ENCODE data around the gene APOO.

DNA sequence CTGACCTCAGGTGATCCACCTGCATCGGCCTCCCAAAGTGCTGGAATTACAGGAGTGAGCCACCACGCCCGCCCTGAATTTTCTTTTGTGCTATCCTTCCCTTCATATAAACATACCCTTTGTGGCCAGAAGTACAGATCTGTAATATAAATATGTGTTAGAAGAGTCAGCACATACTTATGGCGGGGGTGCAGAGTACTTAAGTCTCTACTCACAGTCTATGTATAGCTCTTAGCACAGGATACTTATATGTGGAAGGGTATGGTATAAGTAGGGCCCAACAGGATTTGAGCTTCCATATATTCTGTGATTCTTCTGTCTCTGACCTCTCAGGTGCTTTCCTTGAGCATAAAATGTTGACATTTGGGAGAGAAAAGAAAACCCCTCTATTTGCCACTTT is 18.3 kb upstream of the APOO start:
- TF ChIP-seq CTCF (IDR thresholded peaks at IDR 0.05; ENCODE audit: low read depth, low read length, missing input control) = no peak
- TF ChIP-seq GABPA (IDR thresholded peaks at IDR 0.05 in 1 of 2, conservative IDR thresholded peaks at IDR 0.05 in 1 of 2) = no peak
- no peak for TF ChIP-seq ATF3 (IDR thresholded peaks at IDR 0.05)
- no peak for TF ChIP-seq TAF1 (conservative IDR thresholded peaks at IDR 0.05)
- no peak for TF ChIP-seq SP1 (IDR thresholded peaks at IDR 0.05)
- TF ChIP-seq YY1 (IDR thresholded peaks at IDR 0.05) = no peak
- TF ChIP-seq EGR1 (IDR thresholded peaks at IDR 0.05; ENCODE audit: low read depth in 2 of 2) = no peak
- TF ChIP-seq MAX (IDR thresholded peaks at IDR 0.05) = no peak
- TF ChIP-seq REST (IDR thresholded peaks at IDR 0.05) = no peak
- TF ChIP-seq NR2F2 (IDR thresholded peaks at IDR 0.05) = no peak
- TF ChIP-seq, protein P1, sequence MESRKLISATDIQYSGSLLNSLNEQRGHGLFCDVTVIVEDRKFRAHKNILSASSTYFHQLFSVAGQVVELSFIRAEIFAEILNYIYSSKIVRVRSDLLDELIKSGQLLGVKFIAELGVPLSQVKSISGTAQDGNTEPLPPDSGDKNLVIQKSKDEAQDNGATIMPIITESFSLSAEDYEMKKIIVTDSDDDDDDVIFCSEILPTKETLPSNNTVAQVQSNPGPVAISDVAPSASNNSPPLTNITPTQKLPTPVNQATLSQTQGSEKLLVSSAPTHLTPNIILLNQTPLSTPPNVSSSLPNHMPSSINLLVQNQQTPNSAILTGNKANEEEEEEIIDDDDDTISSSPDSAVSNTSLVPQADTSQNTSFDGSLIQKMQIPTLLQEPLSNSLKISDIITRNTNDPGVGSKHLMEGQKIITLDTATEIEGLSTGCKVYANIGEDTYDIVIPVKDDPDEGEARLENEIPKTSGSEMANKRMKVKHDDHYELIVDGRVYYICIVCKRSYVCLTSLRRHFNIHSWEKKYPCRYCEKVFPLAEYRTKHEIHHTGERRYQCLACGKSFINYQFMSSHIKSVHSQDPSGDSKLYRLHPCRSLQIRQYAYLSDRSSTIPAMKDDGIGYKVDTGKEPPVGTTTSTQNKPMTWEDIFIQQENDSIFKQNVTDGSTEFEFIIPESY (IDR thresholded peaks at IDR 0.05) = no peak
